HG03039 (cell line): Measurements from ENCODE around the gene NANOS1.
A peak's percentile ranks its signal among the peaks of the same experiment; 100 is the strongest.
"Not testable (repeated sequence)": the region's sequence is repeated elsewhere in the genome, so short reads cannot be mapped to it uniquely, and the experiment has no call there.

Source experiments
- ATAC-seq: cut with Tn5 transposase; IDR thresholded peaks from one replicate; pipeline ENCODE4 v1.9.1; 2021; ENCODE audit warnings: mild to moderate bottlenecking, moderate library complexity; ENCODE audit not compliant: unreplicated experiment

Gene NANOS1

GRCh38 chr10:119006451-119007210 lies 22.9 kb upstream of the NANOS1 start:
- ATAC-seq = no peak

- ATAC-seq = no peak
Observed at GRCh38 chr10:119007211-119007574, 22.3 kb upstream of the NANOS1 start.

GRCh38 chr10:119020627-119020946 lies 8.9 kb upstream of the NANOS1 start:
- no peak for ATAC-seq

GRCh38 chr10:119022846-119023552 lies 6.5 kb upstream of the NANOS1 start:
- no peak for ATAC-seq

- no peak for ATAC-seq
Observed at GRCh38 chr10:119023553-119023868, 6.0 kb upstream of the NANOS1 start.

- no peak for ATAC-seq
Observed at GRCh38 chr10:119024882-119025281, 4.6 kb upstream of the NANOS1 start.

- ATAC-seq = no peak
Observed at GRCh38 chr10:119025336-119025735, 4.2 kb upstream of the NANOS1 start.

- ATAC-seq = no peak
Observed at GRCh38 chr10:119025776-119026175, 3.7 kb upstream of the NANOS1 start.

GRCh38 chr10:119026301-119027110 lies 3.0 kb upstream of the NANOS1 start:
- ATAC-seq = no peak

- ATAC-seq = not testable (repeated sequence)
Observed at GRCh38 chr10:119028445-119028899, 1.0 kb upstream of the NANOS1 start.

- peak; percentile 54 for ATAC-seq
Observed at GRCh38 chr10:119028900-119029612, 458 bp upstream of the NANOS1 start.

GRCh38 chr10:119030421-119031250 lies 1.1 kb downstream of the NANOS1 start:
- ATAC-seq = peak; percentile 43

- no peak for ATAC-seq
Observed at GRCh38 chr10:119031496-119032059, 2.1 kb downstream of the NANOS1 start.

GRCh38 chr10:119039161-119039560 lies 9.6 kb downstream of the NANOS1 start:
- ATAC-seq = no peak

- ATAC-seq = no peak
Observed at GRCh38 chr10:119041326-119041725, 11.8 kb downstream of the NANOS1 start.

- ATAC-seq = no peak
Observed at GRCh38 chr10:119042169-119042568, 12.7 kb downstream of the NANOS1 start.

GRCh38 chr10:119045561-119045960 lies 16.0 kb downstream of the NANOS1 start:
- ATAC-seq = no peak

GRCh38 chr10:119049361-119049760 lies 19.8 kb downstream of the NANOS1 start:
- ATAC-seq = no peak

GRCh38 chr10:119049777-119050176 lies 20.3 kb downstream of the NANOS1 start:
- ATAC-seq = no peak

GRCh38 chr10:119051775-119052174 lies 22.3 kb downstream of the NANOS1 start:
- no peak for ATAC-seq
